Choroid plexus epithelial cell (primary cell): ENCODE measurements around the gene ICE2.

ENCODE experiments used
- DNase-seq: peaks from one replicate; pipeline ENCODE4 v3.0.0-alpha.2; 2010; ENCODE audit warnings: low read depth
- H3K4me3 ChIP-seq: 2 replicates; pipeline ENCODE4 v1.5.1; 2011; ENCODE audit warnings: low read depth, mild to moderate bottlenecking, control low read depth, low read length, moderate library complexity
- TF ChIP-seq, protein P1 (sequence below): conservative IDR thresholded peaks from 2 replicates; pipeline ENCODE4 v1.5.1; 2011; ENCODE audit warnings: low read depth, mild to moderate bottlenecking, control low read depth, inconsistent platforms, low read length, moderate library complexity

Gene ICE2

DNA sequence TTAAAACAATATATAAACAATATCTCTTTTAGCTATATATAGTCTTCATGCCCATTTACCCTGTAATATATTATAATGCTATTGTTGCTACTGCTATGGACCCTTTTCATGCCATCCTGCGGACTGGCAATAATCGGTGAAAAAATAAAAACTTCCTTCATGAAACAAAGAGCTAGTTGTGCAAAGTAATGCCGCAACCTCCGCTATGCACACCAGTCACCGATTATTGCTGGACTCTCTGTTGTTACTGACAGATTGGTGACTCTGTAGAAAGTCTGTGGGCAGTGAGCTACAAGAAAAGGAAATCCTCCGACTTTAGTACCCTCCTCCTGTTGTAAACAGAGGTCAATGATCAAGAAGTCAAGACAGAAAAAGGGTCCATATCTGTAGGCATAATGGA lies 17.9 kb upstream of the ICE2 start:
- no peak for DNase-seq
- TF ChIP-seq, protein P1, sequence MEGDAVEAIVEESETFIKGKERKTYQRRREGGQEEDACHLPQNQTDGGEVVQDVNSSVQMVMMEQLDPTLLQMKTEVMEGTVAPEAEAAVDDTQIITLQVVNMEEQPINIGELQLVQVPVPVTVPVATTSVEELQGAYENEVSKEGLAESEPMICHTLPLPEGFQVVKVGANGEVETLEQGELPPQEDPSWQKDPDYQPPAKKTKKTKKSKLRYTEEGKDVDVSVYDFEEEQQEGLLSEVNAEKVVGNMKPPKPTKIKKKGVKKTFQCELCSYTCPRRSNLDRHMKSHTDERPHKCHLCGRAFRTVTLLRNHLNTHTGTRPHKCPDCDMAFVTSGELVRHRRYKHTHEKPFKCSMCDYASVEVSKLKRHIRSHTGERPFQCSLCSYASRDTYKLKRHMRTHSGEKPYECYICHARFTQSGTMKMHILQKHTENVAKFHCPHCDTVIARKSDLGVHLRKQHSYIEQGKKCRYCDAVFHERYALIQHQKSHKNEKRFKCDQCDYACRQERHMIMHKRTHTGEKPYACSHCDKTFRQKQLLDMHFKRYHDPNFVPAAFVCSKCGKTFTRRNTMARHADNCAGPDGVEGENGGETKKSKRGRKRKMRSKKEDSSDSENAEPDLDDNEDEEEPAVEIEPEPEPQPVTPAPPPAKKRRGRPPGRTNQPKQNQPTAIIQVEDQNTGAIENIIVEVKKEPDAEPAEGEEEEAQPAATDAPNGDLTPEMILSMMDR: no peak
- H3K4me3 ChIP-seq: no peak overlapping the region

GRCh38 chr15:60494108-60494507 lies 15.2 kb upstream of the ICE2 start:
- no peak overlapping the region for H3K4me3 ChIP-seq
- TF ChIP-seq, protein P1: no peak
- DNase-seq: no peak

DNA sequence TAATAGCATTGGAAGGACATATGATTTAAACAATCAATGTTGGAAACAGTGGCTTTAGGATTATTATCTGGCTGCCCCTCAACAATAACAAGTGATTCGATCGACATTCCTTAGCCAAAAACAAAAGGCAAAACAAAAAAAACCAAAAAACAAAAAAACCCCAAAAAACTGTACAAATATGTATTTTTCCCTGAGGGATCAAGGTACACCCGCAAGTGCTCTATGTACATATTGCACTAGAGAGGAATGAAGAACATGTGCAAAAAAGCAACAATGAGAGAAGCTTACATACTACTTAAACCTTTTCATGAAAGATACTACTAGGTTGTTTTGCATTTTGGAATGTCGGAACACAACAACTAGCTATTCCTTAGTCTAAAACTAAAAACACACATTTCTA lies 14.2 kb upstream of the ICE2 start:
- DNase-seq: no peak
- no peak overlapping the region for H3K4me3 ChIP-seq
- TF ChIP-seq, protein P1: no peak

- TF ChIP-seq, protein P1: no peak
- no peak for DNase-seq
- H3K4me3 ChIP-seq: no peak overlapping the region
These were observed 7.8 kb upstream of the ICE2 start for GRCh38 chr15:60486742-60487141.

GRCh38 chr15:60485365-60486055 lies 6.6 kb upstream of the ICE2 start:
- no peak for DNase-seq
- no peak overlapping the region for H3K4me3 ChIP-seq
- TF ChIP-seq, protein P1: no peak

DNA sequence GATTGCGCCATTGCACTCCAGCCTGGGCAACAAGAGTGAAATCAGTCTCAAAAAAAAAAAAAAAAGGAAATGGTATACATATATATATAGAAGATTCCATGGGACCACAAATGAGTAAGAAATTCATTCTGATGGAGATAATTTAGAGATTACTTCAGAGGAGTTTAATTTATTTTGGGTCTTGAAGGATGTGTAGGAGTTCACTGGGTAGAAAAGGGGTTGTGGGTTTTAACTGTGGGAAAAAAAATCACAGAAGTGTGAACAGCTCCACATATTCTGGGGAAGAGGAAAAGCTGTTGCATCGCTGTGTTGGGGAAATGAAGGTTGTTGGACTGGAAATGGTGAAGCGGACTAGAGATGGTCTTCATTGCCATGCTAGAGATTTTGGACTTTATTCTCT lies 4.1 kb upstream of the ICE2 start:
- DNase-seq: no peak
- TF ChIP-seq, protein P1: no peak
- no peak overlapping the region for H3K4me3 ChIP-seq

- no peak for DNase-seq
- H3K4me3 ChIP-seq: no peak overlapping the region
- TF ChIP-seq, protein P1: no peak
These were observed 1.9 kb upstream of the ICE2 start for GRCh38 chr15:60480888-60481287.
